Gastroesophageal sphincter (tissue), 3 donors: Measurements from ENCODE around the gene KCNH3.

Experiments
- EP300 ChIP-seq: sonication (generic); formaldehyde crosslinking; IDR thresholded peaks from one replicate; pipeline ENCODE4 v1.6.1; 2017; ENCODE audit warnings: antibody characterized with exemption, mild to moderate bottlenecking
- POLR2A ChIP-seq, 2 donors: fragments of 450-650 bp; IDR thresholded peaks; one replicate each; pipeline ENCODE4 v1.6.1; 2017; ENCODE audit warnings: antibody characterized with exemption in 2 of 2, mild to moderate bottlenecking in 2 of 2, moderate library complexity in 1 of 2
- POLR2AphosphoS5 ChIP-seq: sonication (generic); formaldehyde crosslinking; IDR thresholded peaks from one replicate; pipeline ENCODE4 v1.6.1; 2017; ENCODE audit warnings: antibody characterized with exemption
- TF ChIP-seq, protein P1 (sequence below), 4 experiments: fragments of 200-600 bp in 2 of 4; fragments of 450-650 bp in 2 of 4; sonication (generic) in 1 of 4; IDR thresholded peaks; one replicate each; pipeline ENCODE4 v1.5.1; 2017 to 2019; ENCODE audit warnings: antibody characterized with exemption in 4 of 4, mild to moderate bottlenecking in 2 of 4, moderate library complexity in 2 of 4

DNA sequence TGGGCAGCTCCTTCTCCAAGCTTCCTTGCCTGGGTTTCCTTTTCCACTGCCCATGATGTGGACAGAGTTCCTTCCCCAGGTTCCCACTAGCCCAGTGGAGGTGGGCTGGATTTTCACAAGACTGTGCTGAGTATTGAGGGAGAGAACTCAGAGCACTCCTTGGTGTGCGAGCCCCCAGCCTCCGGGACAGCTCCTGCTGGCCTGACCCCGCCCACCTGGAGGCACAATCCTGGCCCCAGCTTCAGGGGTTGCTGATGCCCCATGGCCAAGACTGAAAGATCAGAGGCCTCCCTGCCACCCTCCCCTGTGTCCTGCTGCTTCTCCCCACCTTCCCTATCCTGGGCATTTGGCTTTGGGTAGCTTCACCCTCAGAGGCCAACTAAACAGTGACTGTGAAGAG, 7.7 kb downstream of the KCNH3 start:
- TF ChIP-seq POLR2AphosphoS5 (no peak), POLR2A (IDR thresholded peaks at IDR 0.05) (no peak), EP300 (no peak)
- TF ChIP-seq, protein P1, sequence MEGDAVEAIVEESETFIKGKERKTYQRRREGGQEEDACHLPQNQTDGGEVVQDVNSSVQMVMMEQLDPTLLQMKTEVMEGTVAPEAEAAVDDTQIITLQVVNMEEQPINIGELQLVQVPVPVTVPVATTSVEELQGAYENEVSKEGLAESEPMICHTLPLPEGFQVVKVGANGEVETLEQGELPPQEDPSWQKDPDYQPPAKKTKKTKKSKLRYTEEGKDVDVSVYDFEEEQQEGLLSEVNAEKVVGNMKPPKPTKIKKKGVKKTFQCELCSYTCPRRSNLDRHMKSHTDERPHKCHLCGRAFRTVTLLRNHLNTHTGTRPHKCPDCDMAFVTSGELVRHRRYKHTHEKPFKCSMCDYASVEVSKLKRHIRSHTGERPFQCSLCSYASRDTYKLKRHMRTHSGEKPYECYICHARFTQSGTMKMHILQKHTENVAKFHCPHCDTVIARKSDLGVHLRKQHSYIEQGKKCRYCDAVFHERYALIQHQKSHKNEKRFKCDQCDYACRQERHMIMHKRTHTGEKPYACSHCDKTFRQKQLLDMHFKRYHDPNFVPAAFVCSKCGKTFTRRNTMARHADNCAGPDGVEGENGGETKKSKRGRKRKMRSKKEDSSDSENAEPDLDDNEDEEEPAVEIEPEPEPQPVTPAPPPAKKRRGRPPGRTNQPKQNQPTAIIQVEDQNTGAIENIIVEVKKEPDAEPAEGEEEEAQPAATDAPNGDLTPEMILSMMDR (IDR thresholded peaks at IDR 0.05) = no peak
